Ovary (tissue), 9 donors: ENCODE data around the gene FTCDNL1. TPM values are rescaled to one million over a fixed set of nuclear protein-coding genes. Genes with fewer than 3 reads are reported as not detected.

ENCODE experiments used
- DNase-seq, 5 donors: peaks; one replicate each; pipeline ENCODE4 v3.0.0-alpha.2; 2019 to 2020
- H3K27ac ChIP-seq, 2 donors: fragments of 200-600 bp; one replicate each; pipeline versions ENCODE4 v1.5.1 to v1.8.0; 2019 to 2022
- H3K27me3 ChIP-seq: fragments of 200-600 bp; one replicate; pipeline ENCODE4 v1.8.0; 2022
- H3K36me3 ChIP-seq: fragments of 200-600 bp; sonication (generic); one replicate; pipeline ENCODE4 v1.5.1; 2019
- H3K4me1 ChIP-seq: one replicate; pipeline ENCODE4 v1.8.1; 2013; ENCODE audit warnings: mild to moderate bottlenecking, moderate library complexity; ENCODE audit not compliant: insufficient read depth
- H3K4me3 ChIP-seq: fragments of 200-600 bp; sonication (generic); one replicate; pipeline ENCODE4 v1.5.1; 2017
- H3K9me3 ChIP-seq, 2 donors: fragments of 200-600 bp in 1 of 2; sonication (generic) in 1 of 2; one replicate each; pipeline versions ENCODE4 v1.5.1 to v1.8.1; 2013 to 2019; ENCODE audit warnings: mild to moderate bottlenecking in 1 of 2, moderate library complexity in 1 of 2
- CTCF ChIP-seq, 3 donors: fragments of 450-650 bp in 2 of 3; fragments of 200-600 bp in 1 of 3; IDR thresholded peaks; one replicate each; pipeline versions ENCODE4 v1.5.1 to v1.8.0; 2016 to 2022; ENCODE audit warnings: antibody characterized with exemption in 3 of 3, mild to moderate bottlenecking in 1 of 3
- EP300 ChIP-seq: sonication (generic); formaldehyde crosslinking; IDR thresholded peaks from one replicate; pipeline ENCODE4 v1.6.1; 2017; ENCODE audit warnings: antibody characterized with exemption
- POLR2A ChIP-seq: fragments of 450-650 bp; IDR thresholded peaks from one replicate; pipeline ENCODE4 v1.6.1; 2017; ENCODE audit warnings: antibody characterized with exemption, mild to moderate bottlenecking, moderate library complexity
- WGBS, 3 donors: extraction: QIAGEN DNeasy Blood & Tissue Kit in 1 of 3; methylation state at CpG; one replicate each; pipeline versions ENCODE4 v1.1.5 to v1.1.7; 2013 to 2017; 5-methylcytosine and 5-hydroxymethylcytosine counted together
- intact Hi-C, 4 donors: fragments of 100-400 bp; cut with DNase I; formaldehyde crosslinking; loops; one replicate each; pipeline versions ENCODE4 v1.11.0 to v1.15.1; 2022 to 2023
- polyA plus RNA-seq, 2 donors: library from polyadenylated mRNA; stranded (reverse); fragments of 200-250 nt in 1 of 2; fragments of 350-450 nt in 1 of 2; fragmentation: Illumina TruSeq in 1 of 2; extraction: RNeasy Lipid Tissue Mini Kit (QIAGEN cat#74804) in 1 of 2; gene quantifications; one replicate each; pipeline ENCODE4 v1.2.3, GENCODE V29; 2013 to 2014
- total RNA-seq, 7 donors: library from RNA; depleted of rRNA in 2 of 7; stranded (reverse); fragments of >200 nt in 2 of 7; fragmentation: NEBNext Ultra II Directional in 3 of 7; extraction: Animal tissue kit (Norgen Biotek cat#: 25700) in 3 of 7; gene quantifications; one replicate each; pipeline versions ENCODE4 v1.1.0 to v1.2.4, GENCODE V29; 2016 to 2023
- donor health status: DM: no; HTN: no; CAD: no; lungs with moderate emphysema.
- donor health status: DM: no; HTN: no; CAD: no.
- donor health status: Bipolar disorder and iron deficiency.
- donor health status: DM: yes; HTN: yes; CAD: no.
- donor health status: DM: no; HTN: no; CAD: no.
- donor health status: DM: yes; HTN: yes; CAD: no.

Gene FTCDNL1
- total and polyA plus RNA-seq, 9 donors, result 0.56 to 3.4 (median 2.1) TPM

- 71 to 81% (median 76%) methylated on average over 2 of the region's 2 CpGs for WGBS, 3 donors
- intact Hi-C loops, result no loop called here
These were observed 108.1 kb downstream of the FTCDNL1 start for GRCh38 chr2:199742884-199743283.

GRCh38 chr2:199740111-199740428 is 110.9 kb downstream of the FTCDNL1 start:
- no peaks in the 10 kb centered on the region for H3K36me3 ChIP-seq
- H3K27ac ChIP-seq, result no peak overlapping the region
- TF ChIP-seq CTCF (IDR thresholded peaks at IDR 0.05) (no peak), EP300 (no peak), POLR2A (no peak)
- WGBS, 3 donors, result 30 to 36% (median 32%) methylated on average over 5 of the region's 5 CpGs
- DNase-seq, result no peak
- no peaks in the 10 kb centered on the region for H3K27me3 ChIP-seq
- intact Hi-C loops, result no loop called here
- peaks cover 5% of the 10 kb centered on the region for H3K4me1 ChIP-seq
- H3K4me3 ChIP-seq, result no peak overlapping the region
- no peaks in the 10 kb centered on the region for H3K9me3 ChIP-seq

More at GRCh38 chr2:199742884-199743283, 108.1 kb downstream of the FTCDNL1 start:
- peaks cover 5% of the 10 kb centered on the region for H3K4me1 ChIP-seq
- H3K27ac ChIP-seq, result no peak overlapping the region
- H3K36me3 ChIP-seq, result no peaks in the 10 kb centered on the region
- H3K9me3 ChIP-seq, result no peaks in the 10 kb centered on the region
- TF ChIP-seq CTCF (IDR thresholded peaks at IDR 0.05) (no peak), POLR2A (no peak), EP300 (no peak)
- no peaks in the 10 kb centered on the region for H3K27me3 ChIP-seq
- no peak overlapping the region for H3K4me3 ChIP-seq
- no peak for DNase-seq

GRCh38 chr2:199739413-199740110 is 111.4 kb downstream of the FTCDNL1 start:
- WGBS, 3 donors, result 30 to 36% (median 31%) methylated on average over 15 of the region's 15 CpGs
- TF ChIP-seq CTCF (IDR thresholded peaks at IDR 0.05), result peak; percentile 43 to 58 (median 54)
- TF ChIP-seq EP300, result no peak
- TF ChIP-seq POLR2A, result no peak
- no peaks in the 10 kb centered on the region for H3K36me3 ChIP-seq
- intact Hi-C loops, result no loop called here
- no peaks in the 10 kb centered on the region for H3K27me3 ChIP-seq
- peaks cover 5% of the 10 kb centered on the region for H3K4me1 ChIP-seq
- DNase-seq, result peak; percentile 21 to 76 (median 69)
- no peak overlapping the region for H3K27ac ChIP-seq
- no peaks in the 10 kb centered on the region for H3K9me3 ChIP-seq
- H3K4me3 ChIP-seq, result no peak overlapping the region

GRCh38 chr2:199738727-199739412 is 112.1 kb downstream of the FTCDNL1 start:
- no peaks in the 10 kb centered on the region for H3K36me3 ChIP-seq
- intact Hi-C loops, result no loop called here
- no peaks in the 10 kb centered on the region for H3K9me3 ChIP-seq
- H3K4me1 ChIP-seq, result peaks cover 5% of the 10 kb centered on the region
- H3K4me3 ChIP-seq, result no peak overlapping the region
- 45 to 57% (median 46%) methylated on average over 7 of the region's 7 CpGs for WGBS, 3 donors
- TF ChIP-seq POLR2A (no peak), EP300 (no peak), CTCF (IDR thresholded peaks at IDR 0.05) (no peak)
- DNase-seq, result no peak
- H3K27me3 ChIP-seq, result no peaks in the 10 kb centered on the region
- H3K27ac ChIP-seq, result no peak overlapping the region
